Measurements from ENCODE around the gene CMSS1.

The CMSS1 gene

DNA sequence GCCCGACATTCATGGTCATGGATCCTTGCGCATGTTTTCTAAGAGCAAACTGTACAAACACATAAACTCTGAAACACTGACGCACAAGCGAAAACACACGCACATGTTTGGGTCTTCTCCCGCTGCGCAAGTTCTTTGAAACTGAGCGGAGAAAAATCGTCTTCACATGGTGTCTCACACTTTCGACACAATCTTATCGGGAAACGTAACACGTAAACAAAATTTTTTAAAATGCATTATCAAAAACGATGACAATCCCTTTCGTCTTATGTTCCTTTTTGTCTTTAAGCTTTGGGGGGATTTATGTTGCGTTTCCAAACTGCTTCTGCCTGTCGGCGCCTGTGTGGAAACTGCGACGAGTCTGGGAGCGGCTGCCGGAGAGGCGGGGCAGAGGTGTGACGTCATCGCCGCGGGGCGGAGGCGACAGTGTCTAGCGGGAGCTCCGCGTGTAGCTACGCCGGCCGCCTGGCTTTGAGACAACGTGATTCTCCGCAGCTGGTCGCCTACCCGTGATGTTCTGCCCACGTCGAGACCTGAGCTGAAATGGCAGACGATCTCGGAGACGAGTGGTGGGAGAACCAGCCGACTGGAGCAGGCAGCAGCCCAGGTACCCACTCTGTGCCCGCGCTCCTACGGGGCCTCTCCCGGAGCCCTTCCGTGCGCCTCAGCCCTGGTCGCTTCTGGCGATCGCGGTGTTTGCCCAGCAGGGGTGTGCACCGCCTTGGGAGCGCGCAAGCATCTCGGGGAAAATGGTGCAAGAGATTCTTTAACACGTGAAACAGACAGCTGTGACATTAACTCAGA, at the start of gene CMSS1:
TSS of gene CMSS1 (plus strand) at position 426 of the 804 bp plus-strand sequence.
- DNase-seq (ENCODE audit: low read depth), result peak; percentile 90

DNA sequence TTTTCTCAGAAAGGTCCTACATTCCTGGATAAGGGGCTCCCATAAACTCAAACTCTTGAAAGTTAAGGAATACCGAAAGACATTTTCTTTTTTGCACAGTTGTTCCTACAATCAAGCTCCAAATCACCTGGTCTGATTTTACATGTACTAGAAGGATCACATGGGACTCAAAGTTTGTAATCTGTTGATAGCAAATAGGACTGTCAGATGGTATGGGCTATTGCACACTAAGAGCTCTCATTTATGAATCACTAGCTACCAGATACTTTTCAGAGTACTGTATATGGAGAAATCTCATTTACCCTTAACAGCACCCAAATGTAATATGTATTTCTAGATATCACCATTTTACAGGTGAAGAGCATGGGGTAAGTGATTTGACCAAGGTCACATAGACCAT, 49.5 kb upstream of the CMSS1 start:
- no peak for DNase-seq (ENCODE audit: low read depth)

DNA sequence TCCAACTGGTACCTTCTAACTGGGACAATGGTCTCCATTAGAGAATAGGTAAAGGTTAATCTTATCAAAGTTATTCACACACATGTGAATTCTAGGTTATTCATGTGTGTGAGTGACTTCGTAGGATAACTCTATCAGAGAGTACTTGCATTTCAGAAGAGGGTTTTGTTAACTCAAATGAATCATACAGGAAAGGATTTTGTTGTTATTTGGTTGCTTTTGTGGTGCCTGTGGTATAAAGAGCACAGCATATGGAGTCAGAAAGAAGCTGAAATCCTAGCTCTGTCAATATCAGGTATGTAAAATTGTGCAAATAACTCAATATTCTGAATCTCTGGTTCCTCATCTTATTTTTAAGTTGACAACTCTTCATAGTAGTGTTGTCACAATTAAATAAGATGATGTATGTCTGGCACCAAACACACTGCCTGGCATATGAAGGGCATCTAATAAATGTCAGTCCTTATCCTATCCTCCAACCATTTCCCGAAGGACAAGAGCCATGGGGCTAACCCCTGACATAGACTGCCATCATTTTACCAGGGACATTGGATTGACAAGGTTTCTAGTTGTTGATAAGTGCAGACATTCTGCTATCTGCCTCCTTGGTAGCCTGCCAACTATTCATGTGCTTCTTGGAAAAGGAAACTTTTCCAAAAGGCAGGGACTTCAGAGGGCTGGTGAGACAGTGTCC, 48.7 kb upstream of the CMSS1 start:
- DNase-seq (ENCODE audit: low read depth), result no peak

DNA sequence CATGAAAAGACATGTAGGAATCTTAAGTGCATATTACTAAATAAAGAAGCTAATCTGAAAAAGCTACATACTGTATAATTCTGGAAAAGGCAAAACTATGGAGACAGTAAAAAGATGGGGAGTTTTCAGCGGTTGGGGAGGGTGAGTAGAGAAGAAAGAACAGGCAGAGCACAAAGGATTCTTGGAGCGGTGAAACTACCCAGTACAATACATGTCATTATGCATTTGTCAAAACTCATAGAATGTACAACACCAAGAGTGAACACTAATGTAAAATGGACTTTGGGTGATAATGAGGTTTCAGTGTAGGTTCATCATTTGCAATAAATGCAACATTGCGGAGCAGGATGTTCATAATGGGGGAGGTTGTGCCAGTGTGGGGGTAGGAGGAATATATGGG, 45.5 kb upstream of the CMSS1 start:
- DNase-seq (ENCODE audit: low read depth), result no peak

DNA sequence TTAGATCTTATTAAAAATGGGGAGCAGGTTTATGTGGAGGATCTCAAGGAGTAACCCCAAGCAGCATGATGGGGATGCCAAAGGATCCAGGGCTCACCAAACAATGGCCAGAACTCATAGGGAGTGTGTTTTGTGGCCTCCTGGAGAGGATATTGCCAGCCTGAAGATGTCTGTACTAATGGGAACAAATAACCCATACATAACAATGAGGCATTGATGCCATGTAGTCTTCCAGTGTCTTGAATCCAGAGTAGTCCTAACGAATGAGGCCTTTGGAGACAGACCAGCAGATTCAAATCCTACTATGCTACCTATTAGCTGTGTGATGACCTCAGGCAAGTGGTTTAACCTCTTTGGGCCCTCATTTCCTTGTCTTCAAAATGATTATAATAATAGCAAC, 45.0 kb upstream of the CMSS1 start:
- no peak for DNase-seq (ENCODE audit: low read depth)

DNA sequence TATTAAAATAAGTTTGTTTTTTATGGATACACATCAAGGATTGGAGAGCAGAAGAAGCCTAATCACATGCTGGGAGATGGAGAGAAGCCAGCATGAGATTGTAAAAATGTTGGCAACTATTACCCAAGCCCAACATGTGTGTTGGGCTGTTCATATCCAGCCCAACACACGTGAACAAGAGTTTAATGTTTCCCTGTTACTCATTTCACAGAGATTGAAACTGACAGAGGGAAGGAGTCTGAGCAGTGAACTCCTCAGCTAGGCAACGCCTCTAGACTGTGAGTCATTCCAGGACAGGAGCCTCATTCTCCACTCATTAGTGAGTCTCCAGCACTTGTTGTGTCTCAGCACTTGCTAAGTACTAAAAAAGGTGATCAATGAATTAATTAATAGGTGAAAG, 43.2 kb upstream of the CMSS1 start:
- peak; percentile 83 for DNase-seq (ENCODE audit: low read depth)

DNA sequence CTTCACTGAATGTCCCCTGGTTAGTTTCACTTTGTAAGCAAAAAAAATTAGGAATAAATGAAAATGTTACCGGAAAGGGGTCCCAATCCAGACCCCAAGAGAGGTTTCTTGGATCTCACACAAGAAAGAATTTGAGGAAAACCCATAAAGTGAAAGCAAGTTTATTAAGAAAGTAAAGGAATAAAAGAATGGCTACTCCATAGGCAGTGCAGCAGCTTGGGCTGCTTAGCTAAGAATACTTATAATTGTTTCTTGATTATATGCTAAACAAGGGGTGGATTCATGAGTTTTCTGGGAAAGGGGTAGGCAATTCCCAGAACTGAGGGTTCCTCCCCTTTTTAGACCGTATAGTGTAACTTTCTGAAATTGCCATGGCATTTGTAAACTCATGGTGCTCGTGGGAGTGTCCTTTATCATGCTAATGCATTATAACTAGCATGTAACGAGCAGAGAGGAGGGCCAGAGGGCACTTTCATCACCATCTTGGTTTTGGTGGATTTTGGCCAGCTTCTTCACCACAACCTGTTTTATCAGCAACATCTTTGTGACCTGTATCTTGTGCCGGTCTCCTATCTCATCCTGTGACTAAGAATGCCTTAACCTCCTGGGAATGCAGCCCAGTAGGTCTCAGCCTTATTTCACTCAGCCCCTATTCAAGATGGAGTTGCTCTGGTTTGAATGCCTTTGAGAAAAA, 41.0 kb upstream of the CMSS1 start:
- no peak for DNase-seq (ENCODE audit: low read depth)

DNA sequence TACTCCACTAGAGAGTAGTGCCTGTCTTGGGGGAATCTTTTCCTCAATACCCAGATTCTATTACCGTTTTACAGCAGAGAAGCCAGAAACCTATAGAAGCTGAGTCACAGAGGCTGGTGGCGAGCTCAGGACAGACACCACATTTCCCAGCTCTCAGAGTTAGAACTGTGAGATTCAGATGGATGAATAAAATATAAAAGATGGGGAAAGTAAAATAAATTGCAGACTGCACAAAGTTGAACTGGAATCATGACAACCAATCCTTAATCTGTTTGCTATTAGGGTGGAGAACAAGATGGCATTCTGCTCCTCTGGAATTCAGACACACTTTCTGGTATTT, 40.5 kb upstream of the CMSS1 start:
- no peak for DNase-seq (ENCODE audit: low read depth)

DNA sequence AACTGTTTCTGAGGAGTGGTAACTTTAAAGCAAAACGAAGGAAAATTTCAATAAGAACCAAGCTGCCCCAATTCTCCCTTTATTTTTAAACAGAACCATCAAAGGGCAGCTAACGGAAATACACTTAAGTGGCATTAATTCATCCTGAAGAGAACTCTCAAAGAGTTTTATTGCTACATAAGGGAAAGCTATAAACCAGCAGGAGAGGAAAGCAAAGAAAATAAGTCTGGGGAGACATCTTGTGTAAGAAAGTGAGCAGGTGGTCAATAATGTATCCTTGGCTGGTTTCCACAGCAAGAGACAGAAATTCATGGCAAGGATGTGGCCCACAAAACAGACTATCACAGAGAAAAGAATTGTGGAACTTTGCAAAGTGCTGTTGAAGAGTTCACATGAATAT, 40.0 kb upstream of the CMSS1 start:
- DNase-seq (ENCODE audit: low read depth), result no peak

DNA sequence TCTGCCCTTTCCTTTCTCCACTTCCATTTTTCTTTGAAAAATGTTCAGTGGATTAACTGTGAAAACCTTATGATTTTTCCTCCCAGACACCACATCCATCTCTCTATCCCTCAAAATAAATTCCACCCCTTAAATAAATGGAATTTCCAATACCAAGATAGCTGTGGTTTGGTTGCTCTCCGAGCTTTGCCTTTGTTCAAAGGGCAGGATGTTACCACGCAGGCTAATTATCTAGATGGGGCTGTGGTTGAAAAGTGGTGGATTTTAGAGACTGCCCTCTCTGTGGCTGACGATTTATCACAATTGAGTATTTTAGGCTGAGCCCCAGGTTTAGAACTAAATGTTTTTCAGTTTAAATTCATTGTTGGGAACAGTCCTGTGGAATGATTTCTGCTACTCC, 36.9 kb upstream of the CMSS1 start:
- no peak for DNase-seq (ENCODE audit: low read depth)

DNA sequence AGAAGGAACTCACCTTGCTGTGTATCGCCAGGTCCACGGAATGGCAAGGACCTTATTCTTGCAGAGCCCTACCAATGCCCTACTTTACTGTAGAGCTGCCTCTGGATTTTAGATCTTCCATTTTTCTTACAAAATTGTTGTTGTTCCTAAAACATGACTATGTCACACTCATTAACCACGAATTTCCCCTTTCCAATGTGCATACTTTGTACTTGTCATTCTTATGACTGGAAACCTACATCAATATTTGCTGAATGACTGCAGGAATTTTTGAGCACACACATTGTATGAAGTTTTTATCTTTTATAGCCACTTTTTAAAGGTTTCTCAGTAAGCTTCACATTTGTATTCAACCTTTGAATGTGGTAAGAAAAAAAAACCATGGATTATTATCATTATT, 35.9 kb upstream of the CMSS1 start:
- no peak for DNase-seq (ENCODE audit: low read depth)

DNA sequence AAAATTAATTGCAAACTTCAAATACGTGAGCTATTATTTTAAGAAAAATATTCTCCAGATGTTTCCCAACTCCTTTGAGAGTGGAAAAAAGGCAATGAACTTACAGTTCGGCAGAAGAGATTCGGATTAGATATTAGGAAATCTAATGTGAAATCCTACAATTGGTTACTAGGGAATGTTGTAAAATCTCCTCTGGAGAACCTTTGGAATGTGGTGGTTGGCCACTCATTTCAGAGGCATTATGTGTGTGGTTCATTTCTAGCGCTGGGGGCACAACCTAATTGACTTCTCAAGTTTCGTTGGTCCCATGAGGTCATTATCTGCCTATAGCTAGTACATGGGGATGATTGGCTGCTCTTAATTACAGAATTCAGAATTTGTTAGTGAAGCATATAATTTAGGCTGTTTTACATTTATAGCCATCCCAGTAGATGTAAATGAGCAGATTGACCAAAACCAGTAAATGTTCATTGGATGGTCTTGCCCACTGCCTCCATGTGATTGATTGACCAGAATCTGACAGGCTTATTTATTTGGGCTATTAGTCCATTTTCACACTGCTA, 34.6 kb upstream of the CMSS1 start:
- DNase-seq (ENCODE audit: low read depth), result peak; percentile 97

DNA sequence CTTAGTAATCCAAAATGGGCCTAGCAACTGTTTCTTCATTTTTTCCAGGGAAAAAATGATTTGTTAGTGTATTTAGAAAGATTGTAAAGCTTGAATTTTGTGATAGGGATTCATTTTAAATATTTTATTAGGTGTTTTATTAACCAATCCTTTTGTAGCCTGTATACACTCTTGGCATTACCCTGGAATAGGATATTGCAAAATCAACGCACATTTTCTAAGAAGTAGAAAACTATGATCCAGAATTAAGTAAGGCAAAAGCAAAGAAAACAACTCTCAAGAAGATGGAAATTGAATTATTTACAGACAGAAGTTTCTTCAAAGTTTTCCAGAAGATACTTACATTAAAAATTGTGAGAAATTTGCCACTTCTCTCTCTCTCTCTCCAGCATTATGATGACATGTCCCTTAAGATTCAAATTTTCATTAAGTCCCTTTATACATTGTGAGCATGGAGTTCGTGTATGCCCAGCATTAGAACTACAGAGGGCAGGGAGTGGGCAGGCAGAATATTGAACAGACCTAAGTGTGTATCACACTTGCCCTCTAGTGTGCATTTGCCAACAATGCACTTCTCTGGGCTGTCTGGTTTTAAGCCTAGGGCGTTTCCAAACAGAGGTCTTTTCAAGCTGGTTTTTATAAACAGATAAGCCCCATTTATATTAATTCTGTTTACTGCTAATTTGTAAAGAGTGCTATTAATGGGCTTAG, 28.5 kb upstream of the CMSS1 start:
- DNase-seq (ENCODE audit: low read depth), result peak; percentile 79

DNA sequence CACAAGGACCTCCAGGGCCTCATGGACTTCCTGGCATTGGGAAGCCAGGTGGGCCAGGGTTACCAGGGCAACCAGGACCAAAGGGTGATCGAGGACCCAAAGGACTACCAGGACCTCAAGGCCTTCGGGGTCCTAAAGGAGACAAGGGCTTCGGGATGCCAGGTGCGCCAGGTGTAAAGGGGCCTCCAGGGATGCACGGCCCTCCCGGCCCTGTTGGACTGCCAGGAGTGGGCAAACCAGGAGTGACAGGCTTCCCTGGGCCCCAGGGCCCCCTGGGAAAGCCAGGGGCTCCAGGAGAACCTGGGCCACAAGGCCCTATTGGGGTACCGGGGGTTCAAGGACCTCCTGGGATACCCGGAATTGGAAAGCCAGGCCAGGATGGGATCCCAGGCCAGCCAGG, 23.2 kb upstream of the CMSS1 start:
- no peak for DNase-seq (ENCODE audit: low read depth)

DNA sequence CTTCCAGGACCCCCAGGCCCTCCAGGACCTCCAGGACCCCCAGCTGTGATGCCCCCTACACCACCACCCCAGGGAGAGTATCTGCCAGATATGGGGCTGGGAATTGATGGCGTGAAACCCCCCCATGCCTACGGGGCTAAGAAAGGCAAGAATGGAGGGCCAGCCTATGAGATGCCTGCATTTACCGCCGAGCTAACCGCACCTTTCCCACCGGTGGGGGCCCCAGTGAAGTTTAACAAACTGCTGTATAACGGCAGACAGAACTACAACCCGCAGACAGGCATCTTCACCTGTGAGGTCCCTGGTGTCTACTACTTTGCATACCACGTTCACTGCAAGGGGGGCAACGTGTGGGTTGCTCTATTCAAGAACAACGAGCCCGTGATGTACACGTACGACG, 22.1 kb upstream of the CMSS1 start:
- no peak for DNase-seq (ENCODE audit: low read depth)

DNA sequence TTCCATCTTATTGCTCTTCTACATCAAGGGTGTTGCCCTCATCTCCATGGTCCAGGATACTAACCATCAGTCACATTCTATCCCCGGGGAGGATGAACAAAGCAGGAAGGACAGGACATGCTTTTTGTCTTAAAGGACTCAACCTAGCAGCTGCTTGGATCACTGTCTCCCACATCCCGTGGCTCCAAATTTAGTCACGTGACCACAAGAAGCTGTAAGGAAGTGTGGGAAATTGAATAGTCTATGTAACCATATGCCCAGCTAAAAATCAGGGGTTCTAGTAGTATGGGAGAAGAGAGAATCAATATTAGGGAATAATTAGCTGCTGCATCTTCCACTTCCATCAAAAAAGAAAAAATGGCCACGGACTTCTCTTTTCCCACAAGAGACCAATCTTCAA, 18.2 kb upstream of the CMSS1 start:
- no peak for DNase-seq (ENCODE audit: low read depth)

DNA sequence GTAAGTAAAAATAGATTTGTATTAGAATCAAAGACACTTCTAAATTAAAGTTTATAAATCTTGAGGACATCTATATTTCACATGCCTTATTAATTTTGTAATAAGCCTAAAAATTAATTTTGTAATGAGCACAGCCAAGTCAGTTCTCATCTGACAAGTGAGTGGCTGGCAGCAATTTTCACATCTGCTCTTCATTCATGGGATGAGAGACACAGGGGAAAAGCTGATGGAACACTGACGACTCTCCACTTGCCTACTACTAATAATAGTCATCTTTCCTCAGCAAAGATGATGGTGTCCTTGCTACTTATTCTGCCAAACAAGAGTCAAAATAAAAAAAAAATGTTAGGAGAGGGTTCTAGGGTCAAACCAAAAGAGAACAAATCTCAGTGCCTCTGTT, 14.4 kb upstream of the CMSS1 start:
- no peak for DNase-seq (ENCODE audit: low read depth)

DNA sequence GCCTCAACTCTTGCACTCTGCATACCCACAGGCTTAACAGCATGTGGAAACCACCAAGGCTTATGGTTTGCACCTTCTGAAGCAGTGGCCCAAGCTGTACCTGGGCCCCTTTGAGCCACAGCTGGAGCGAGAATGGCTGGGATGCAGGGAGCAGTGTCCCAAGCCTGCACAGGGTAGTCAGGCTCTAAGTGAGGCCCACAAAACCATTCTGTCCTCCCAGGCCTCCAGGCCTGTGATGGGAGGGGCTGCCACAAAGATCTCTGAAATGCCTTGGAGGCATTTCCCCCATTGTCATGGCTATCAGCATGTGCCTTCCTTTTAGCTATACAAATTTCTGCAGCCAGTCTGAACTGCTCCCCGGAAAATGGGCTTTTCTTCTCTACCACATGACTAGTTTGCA, 12.5 kb upstream of the CMSS1 start:
- DNase-seq (ENCODE audit: low read depth), result no peak

DNA sequence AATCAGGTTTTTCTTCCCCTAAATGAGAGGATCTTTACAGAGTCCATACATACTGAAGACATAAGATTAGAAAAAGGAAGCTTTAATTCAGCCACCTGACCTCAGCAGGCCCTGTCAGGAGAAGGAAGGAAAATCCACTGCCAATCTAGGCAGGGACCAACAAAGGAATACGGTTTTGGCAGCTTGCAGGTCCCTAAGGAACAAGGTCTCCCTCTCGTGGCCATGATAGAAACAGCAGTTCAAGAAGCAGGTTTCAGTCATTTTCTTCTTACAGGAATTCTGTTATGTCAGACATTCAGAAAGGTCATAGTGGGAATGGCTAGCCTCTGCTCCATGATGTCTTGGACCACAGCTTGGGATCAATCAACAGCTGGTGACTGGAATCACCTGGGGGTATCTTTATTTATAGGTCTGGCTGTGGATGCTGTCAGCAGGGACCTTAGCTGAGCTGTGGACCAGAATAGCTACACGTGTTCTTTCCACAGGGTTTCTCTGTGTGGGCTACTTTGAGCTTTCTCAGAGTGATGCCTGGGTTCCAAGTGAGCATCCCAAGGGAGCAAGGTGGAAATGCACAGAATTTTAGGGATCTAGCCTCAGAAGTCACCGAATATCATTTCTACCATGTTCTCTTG, 9.4 kb upstream of the CMSS1 start:
- DNase-seq (ENCODE audit: low read depth), result peak; percentile 78

DNA sequence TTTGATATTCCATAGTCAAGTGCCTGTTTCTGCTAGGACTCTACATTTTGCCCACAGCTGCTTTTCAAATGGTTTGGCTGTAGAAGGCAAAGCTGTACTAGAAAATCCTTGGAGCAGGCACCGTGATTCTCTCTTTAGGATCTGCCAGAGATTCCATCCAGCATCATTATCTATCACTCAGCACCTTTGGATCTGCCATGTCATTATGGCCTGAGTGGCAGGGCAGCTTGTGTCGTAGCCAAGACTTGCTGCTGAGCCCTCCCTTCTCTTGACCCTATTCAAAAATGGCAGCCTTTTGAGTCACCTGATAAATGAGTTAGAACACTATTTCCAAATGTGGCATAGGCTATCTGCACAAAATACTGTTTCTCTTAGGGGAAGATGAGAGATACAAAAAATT, 8.1 kb upstream of the CMSS1 start:
- no peak for DNase-seq (ENCODE audit: low read depth)

DNA sequence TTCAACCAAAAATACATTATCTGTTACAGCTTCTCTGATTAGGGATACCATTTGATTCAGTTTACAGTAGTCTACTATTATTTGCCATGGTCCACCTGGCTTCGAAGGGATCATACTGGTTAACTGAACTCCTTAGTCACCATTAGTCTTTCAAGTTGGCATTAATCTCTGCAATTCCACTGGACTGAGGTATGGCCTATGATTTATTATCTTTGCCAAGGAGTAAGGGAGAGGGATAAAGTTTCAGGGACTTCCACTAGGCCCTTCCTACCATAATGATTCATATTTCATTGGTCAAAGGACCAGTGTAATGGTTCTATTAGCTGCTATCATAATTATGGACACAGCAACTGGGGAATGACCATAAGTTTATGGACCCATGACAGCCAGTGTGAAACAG, 7.3 kb upstream of the CMSS1 start:
- DNase-seq (ENCODE audit: low read depth), result no peak

DNA sequence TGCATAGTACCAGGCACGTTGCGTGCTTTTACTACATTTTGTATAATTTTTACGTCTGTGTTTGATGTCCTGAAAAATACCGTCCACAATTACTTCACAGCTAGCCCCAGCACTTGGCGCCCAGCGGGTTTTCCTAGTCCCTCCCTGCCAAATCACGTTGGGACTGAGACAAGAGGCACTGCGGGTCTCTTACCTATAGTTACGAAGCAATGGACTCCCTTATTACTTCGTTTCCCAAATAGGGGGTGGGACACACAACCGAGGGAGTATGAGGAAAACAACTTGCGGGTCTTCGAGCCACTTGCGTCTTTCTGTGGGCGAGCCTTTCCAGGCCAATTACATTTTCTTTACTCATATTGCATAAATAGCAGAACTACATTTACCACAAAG, 620 bp upstream of the CMSS1 start:
- no peak for DNase-seq (ENCODE audit: low read depth)

All from fibroblast of gingiva (primary cell).